Mesenteric fat pad (tissue), 1 donor: ENCODE data around the gene CAMK2G. TPM values are rescaled to one million over a fixed set of nuclear protein-coding genes. Genes with fewer than 3 reads are reported as not detected.
"Not testable (repeated sequence)": the region's sequence is repeated elsewhere in the genome, so short reads cannot be mapped to it uniquely, and the experiment has no call there.

Source experiments
- DNase-seq: peaks from one replicate; pipeline ENCODE4 v3.0.0-alpha.2; 2020; ENCODE audit warnings: low spot score
- total RNA-seq: library from RNA; stranded (reverse); fragmentation: NEBNext Ultra II Directional; extraction: Animal tissue kit (Norgen Biotek cat#: 25700); gene quantifications from one replicate; pipeline ENCODE4 v1.2.1, GENCODE V29; 2021
- donor health status: DM: yes; HTN: yes; CAD: no.

The CAMK2G gene
- total RNA-seq, 1 donor from 2014 or later, result 24.2 TPM

- no peak for DNase-seq
These were observed 75.3 kb downstream of the CAMK2G start for GRCh38 chr10:73798927-73799560.

GRCh38 chr10:73798087-73798486 lies 76.3 kb downstream of the CAMK2G start:
- DNase-seq, result no peak

- DNase-seq, result no peak
These were observed 76.9 kb downstream of the CAMK2G start for GRCh38 chr10:73797324-73798025.

GRCh38 chr10:73796766-73797165 lies 77.6 kb downstream of the CAMK2G start:
- DNase-seq, result no peak

- DNase-seq, result not testable (repeated sequence)
These were observed 78.3 kb downstream of the CAMK2G start for GRCh38 chr10:73796035-73796434.

GRCh38 chr10:73795491-73795890 lies 78.9 kb downstream of the CAMK2G start:
- not testable (repeated sequence) for DNase-seq

GRCh38 chr10:73793456-73793855 lies 80.9 kb downstream of the CAMK2G start:
- no peak for DNase-seq

GRCh38 chr10:73791871-73792400 lies 82.4 kb downstream of the CAMK2G start:
- DNase-seq, result no peak

- DNase-seq, result no peak
These were observed 83.3 kb downstream of the CAMK2G start for GRCh38 chr10:73790886-73791625.

- peak; percentile 73 for DNase-seq
These were observed 84.7 kb downstream of the CAMK2G start for GRCh38 chr10:73789659-73790055.

- peak; percentile 68 for DNase-seq
These were observed 85.3 kb downstream of the CAMK2G start for GRCh38 chr10:73788864-73789658.

- not testable (repeated sequence) for DNase-seq
These were observed 87.1 kb downstream of the CAMK2G start for GRCh38 chr10:73787031-73787800.

GRCh38 chr10:73786512-73786885 lies 87.9 kb downstream of the CAMK2G start:
- no peak for DNase-seq

- DNase-seq, result no peak
These were observed 88.4 kb downstream of the CAMK2G start for GRCh38 chr10:73785721-73786511.

GRCh38 chr10:73785211-73785720 lies 89.1 kb downstream of the CAMK2G start, which contains the start of gene ZSWIM8:
ZSWIM8 (plus strand) TSS chr10:73785606; CDS start chr10:73785879, 273 bp downstream.
- DNase-seq, result peak; percentile 96

- DNase-seq, result no peak
These were observed 91.6 kb downstream of the CAMK2G start for GRCh38 chr10:73782749-73783085.

- peak; percentile 99 for DNase-seq
These were observed 92.2 kb downstream of the CAMK2G start, which contains the start of gene CHCHD1 for GRCh38 chr10:73781879-73782748. CHCHD1 (plus strand) TSS chr10:73782048; CDS start chr10:73782076, 28 bp downstream.

GRCh38 chr10:73781548-73781878 lies 92.8 kb downstream of the CAMK2G start:
- DNase-seq, result no peak
